ENCODE results near the gene SRC. TPM values are rescaled to one million over a fixed set of nuclear protein-coding genes. Genes with fewer than 3 reads are reported as not detected.
A peak's percentile ranks its signal among the peaks of the same experiment; 100 is the strongest.
"Not testable (repeated sequence)": the region's sequence is repeated elsewhere in the genome, so short reads cannot be mapped to it uniquely, and the experiment has no call there.

Gene SRC
- total RNA-seq, 1 donor = 17.8 TPM

GRCh38 chr20:37361336-37361735 is 15.4 kb downstream of the SRC start:
- DNase-seq (ENCODE audit: low read depth in 2 of 3, low spot score in 2 of 3) = no peak

GRCh38 chr20:37362231-37362792 is 16.4 kb downstream of the SRC start:
- no peak for DNase-seq (ENCODE audit: low read depth in 2 of 3, low spot score in 2 of 3)

- DNase-seq (ENCODE audit: low read depth in 2 of 3, low spot score in 2 of 3) = no peak
These were observed 16.9 kb downstream of the SRC start for GRCh38 chr20:37362821-37363220.

- no peak for DNase-seq (ENCODE audit: low read depth in 2 of 3, low spot score in 2 of 3)
These were observed 17.5 kb downstream of the SRC start for GRCh38 chr20:37363221-37364012.

GRCh38 chr20:37364013-37364926 is 18.3 kb downstream of the SRC start:
- DNase-seq (ENCODE audit: low read depth in 2 of 3, low spot score in 2 of 3) = no peak

GRCh38 chr20:37364927-37365272 is 19.0 kb downstream of the SRC start:
- DNase-seq (ENCODE audit: low read depth in 2 of 3, low spot score in 2 of 3) = no peak

GRCh38 chr20:37365760-37366638 is 20.1 kb downstream of the SRC start:
- DNase-seq (ENCODE audit: low read depth in 2 of 3, low spot score in 2 of 3) = no peak

- DNase-seq (ENCODE audit: low read depth in 2 of 3, low spot score in 2 of 3) = no peak
These were observed 20.8 kb downstream of the SRC start for GRCh38 chr20:37366743-37367142.

GRCh38 chr20:37369846-37370245 is 23.9 kb downstream of the SRC start:
- no peak for DNase-seq (ENCODE audit: low read depth in 2 of 3, low spot score in 2 of 3)

GRCh38 chr20:37371845-37372244 is 25.9 kb downstream of the SRC start:
- DNase-seq (ENCODE audit: low read depth in 2 of 3, low spot score in 2 of 3) = not testable (repeated sequence)

- DNase-seq (ENCODE audit: low read depth in 2 of 3, low spot score in 2 of 3) = no peak
These were observed 26.5 kb downstream of the SRC start for GRCh38 chr20:37372441-37372840.

GRCh38 chr20:37373020-37373598 is 27.2 kb downstream of the SRC start:
- DNase-seq (ENCODE audit: low read depth in 2 of 3, low spot score in 2 of 3) = no peak

- DNase-seq (ENCODE audit: low read depth in 2 of 3, low spot score in 2 of 3) = no peak
These were observed 29.3 kb downstream of the SRC start for GRCh38 chr20:37375227-37375626.

- no peak for DNase-seq (ENCODE audit: low read depth in 2 of 3, low spot score in 2 of 3)
These were observed 30.4 kb downstream of the SRC start for GRCh38 chr20:37376324-37376723.

GRCh38 chr20:37376791-37377190 is 30.9 kb downstream of the SRC start:
- DNase-seq (ENCODE audit: low read depth in 2 of 3, low spot score in 2 of 3) = no peak

GRCh38 chr20:37377346-37378081 is 31.6 kb downstream of the SRC start:
- peak in 2 of 3 donors; percentile 38 to 43 for DNase-seq (ENCODE audit: low read depth in 2 of 3, low spot score in 2 of 3)

- DNase-seq (ENCODE audit: low read depth in 2 of 3, low spot score in 2 of 3) = no peak
These were observed 32.5 kb downstream of the SRC start for GRCh38 chr20:37378420-37378784.

GRCh38 chr20:37378785-37379598 is 33.1 kb downstream of the SRC start:
- peak in 2 of 3 donors; percentile 92 to 93 for DNase-seq (ENCODE audit: low read depth in 2 of 3, low spot score in 2 of 3)
